ENCODE measurements around the gene ATP6V0A4. TPM values are rescaled to one million over a fixed set of nuclear protein-coding genes. Genes with fewer than 3 reads are reported as not detected.
"Not testable (repeated sequence)": the region's sequence is repeated elsewhere in the genome, so short reads cannot be mapped to it uniquely, and the experiment has no call there.

The ATP6V0A4 gene
- total RNA-seq, 1 experiment from 2014 or later = not detected

DNA sequence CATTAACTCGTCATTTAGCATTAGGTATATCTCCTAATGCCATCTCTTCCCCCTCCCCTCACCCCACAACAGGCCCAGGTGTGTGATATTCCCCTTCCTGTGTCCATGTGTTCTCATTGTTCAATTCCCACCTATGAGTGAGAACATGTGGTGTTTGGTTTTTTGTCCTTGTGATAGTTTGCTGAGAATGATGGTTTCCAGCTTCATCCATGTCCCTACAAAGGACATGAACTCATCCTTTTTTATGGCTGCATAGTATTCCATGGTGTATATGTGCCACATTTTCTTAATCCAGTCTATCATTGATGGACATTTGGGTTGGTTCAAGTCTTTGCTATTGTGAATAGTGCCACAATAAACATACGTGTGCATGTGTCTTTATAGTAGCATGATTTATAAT is 13.3 kb upstream of the ATP6V0A4 start:
- DNase-seq (ENCODE audit: low spot score); in situ Hi-C loops (cut with HindIII; ENCODE audit: low sequenced_read_pairs): not testable (repeated sequence)

- in situ Hi-C loops (cut with HindIII; ENCODE audit: low sequenced_read_pairs) = no loop called here
- no peak for DNase-seq (ENCODE audit: low spot score)
Measured at GRCh38 chr7:138809346-138809745, 11.3 kb upstream of the ATP6V0A4 start.

DNA sequence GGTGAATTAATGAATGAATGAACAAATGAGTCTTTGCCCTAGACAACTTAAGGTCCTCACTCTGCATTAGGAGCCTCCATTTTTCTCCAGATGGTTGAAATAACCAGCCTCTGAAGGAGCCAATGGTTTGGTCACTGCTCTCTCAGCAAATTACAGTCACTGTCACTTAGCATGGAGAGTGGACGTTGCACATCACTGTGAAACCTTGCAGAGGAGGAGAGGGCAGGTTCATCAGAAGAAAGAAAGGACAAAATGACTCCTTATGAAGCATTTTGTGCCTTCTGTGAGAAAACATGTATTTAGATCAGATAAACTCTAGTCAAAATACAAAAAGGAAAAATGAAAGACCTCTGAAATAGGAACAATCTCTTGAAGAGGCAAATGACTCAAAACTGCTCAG is 6.6 kb upstream of the ATP6V0A4 start:
- DNase-seq (ENCODE audit: low spot score) = no peak
- in situ Hi-C loops (cut with HindIII; ENCODE audit: low sequenced_read_pairs) = no loop called here

DNA sequence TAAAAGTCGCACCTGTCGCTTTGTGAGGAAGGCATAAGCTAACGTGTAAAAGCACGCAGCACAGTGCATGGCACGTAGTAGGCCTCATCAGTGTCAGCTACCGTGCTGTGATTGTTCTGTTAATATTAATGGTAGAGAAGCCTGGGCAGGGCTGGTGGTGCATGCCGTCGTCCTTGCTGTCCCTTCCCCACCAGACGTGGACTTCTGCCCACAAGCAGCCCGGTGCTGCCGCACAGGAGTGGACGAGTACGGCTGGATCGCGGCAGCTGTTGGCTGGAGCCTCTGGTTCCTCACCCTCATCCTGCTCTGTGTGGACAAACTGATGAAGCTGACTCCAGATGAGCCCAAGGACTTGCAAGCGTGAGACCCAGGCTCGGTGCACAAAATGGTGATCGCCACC is 4.7 kb upstream of the ATP6V0A4 start:
- no peak for DNase-seq (ENCODE audit: low spot score)
- in situ Hi-C loops (cut with HindIII; ENCODE audit: low sequenced_read_pairs) = no loop called here

DNA sequence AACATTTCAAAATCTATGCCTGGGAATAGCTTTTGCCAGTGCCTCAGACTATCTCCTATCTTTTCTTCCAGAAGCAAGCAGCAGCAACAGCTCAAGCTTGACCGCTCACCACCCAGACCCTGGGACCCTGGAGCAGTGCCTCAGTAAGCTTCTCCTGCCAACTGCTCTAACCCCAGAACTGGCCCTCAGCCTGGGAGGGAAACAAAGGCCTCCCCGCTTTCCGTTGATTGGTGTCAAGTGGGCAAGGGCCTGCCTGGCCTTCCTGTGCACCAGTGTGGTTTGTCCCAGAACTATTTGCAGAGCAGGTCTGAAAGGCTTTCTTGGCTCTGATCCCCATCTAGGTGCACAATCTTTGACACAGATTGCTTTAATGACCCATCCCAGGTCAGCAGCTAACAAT is 3.3 kb upstream of the ATP6V0A4 start:
- no peak for DNase-seq (ENCODE audit: low spot score)
- in situ Hi-C loops (cut with HindIII; ENCODE audit: low sequenced_read_pairs) = no loop called here

GRCh38 chr7:138799336-138800000 is 1.5 kb upstream of the ATP6V0A4 start:
- in situ Hi-C loops (cut with HindIII; ENCODE audit: low sequenced_read_pairs) = no loop called here
- no peak for DNase-seq (ENCODE audit: low spot score)

DNA sequence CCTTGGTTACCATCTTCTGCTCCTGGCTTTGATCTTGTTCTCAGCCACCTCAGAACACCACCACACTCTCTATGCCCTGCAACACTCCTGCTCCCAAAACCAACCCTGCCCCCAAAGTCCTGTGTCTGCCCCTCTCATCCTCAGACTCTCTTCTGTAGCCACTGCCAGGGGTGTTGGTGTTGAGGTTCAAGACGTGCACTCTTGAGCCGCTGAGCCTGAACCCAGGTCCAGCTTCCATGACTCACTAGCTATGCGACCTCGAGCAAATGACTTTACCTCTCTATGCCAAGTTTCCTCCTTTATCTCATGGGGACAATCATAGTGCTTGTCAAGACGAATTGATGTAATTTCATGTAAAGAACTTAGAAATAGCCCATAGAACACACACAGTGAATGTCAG is 840 bp upstream of the ATP6V0A4 start:
- in situ Hi-C loops (cut with HindIII; ENCODE audit: low sequenced_read_pairs) = no loop called here
- DNase-seq (ENCODE audit: low spot score) = no peak

- in situ Hi-C loops (cut with HindIII; ENCODE audit: low sequenced_read_pairs); DNase-seq (ENCODE audit: low spot score): not testable (repeated sequence)
Measured at GRCh38 chr7:138797046-138797445, 950 bp downstream of the ATP6V0A4 start.

DNA sequence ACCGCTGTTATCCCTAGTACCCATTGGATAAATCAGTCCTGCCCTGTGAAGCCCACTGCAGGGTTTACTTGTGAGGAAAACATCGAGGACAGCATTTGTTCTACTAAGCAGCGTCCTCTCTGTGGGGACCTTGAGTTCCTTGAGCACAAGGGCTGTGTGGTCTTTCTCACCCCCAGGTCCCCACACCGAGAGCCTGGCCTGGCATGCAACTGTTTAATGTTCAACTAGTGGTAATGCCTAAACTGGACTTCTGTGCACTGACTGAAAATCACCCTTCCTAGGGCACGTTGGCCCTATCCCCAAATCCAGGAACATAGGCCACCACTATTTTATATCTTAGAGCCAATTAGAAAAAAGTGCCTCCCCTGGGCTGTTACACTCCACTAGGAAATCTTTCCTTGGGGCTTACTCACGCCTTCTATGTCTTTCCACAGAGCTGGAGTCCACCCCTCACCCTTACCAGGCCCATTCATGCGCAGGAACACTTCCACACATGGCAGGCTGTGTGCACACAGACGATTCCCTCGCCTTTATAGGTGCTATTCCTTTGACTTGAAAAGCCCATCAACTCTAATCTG is 1.9 kb downstream of the ATP6V0A4 start:
- in situ Hi-C loops (cut with HindIII; ENCODE audit: low sequenced_read_pairs) = no loop called here
- DNase-seq (ENCODE audit: low spot score) = no peak

DNA sequence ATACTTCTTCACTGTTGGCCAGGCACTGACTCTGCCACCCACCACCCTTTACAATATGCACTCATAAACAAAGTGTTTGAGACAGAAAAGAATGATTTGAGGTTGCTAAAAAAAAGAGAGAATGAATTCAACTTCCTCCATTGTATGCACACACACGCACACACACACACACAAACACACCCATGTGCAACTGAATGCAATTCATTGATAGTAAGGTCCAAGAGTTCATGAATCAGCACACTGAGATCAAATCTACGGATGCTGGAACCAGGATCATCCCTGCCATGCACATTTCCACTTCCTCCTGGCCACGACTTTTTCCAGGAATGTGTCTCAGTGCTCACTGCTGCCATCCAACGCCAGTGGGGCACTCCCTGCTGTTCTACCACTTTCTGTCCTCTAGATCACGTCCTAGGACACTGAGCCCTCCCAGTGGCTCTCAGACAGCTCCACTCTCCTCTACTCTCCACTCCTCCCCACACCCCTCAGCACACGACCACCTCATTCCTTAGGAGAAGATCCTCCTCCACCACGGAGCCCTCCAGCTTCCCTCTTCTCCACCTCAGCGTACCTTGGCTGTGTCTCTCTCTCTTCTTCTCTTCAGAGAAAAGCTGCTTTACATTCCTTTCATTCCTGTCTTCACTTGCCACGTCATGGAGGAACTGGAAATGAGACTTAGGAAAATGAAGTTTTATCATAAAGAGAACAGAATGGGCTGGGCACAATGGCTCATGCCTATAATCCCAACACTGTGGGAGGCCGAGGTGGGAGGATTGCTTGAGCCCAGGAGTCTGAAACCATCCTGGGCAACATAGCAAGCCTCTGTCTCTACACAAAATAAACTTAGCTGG is 12.2 kb downstream of the ATP6V0A4 start:
- in situ Hi-C loops (cut with HindIII; ENCODE audit: low sequenced_read_pairs) = no loop called here
- DNase-seq (ENCODE audit: low spot score) = no peak

- no peak for DNase-seq (ENCODE audit: low spot score)
- in situ Hi-C loops (cut with HindIII; ENCODE audit: low sequenced_read_pairs) = no loop called here
Measured at GRCh38 chr7:138784692-138785091, 13.3 kb downstream of the ATP6V0A4 start.

DNA sequence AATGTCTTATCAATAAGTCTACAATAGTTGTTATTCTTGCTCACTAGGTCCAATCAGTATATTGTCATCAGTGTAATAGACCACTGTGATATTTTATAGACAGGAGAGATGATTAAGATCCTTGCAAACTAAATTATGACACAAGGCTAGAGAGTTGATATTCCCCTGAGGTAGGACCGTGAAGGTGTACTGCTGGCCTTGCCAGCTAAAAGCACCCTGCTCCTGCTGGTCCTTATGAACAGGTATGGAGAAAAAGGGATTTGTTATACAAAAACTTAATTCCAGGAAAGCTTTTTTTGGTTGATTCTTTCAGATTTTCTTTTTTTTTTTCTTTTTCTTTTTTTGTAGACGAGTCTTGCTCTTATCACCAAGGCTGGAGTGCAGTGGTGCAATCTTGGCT is 17.0 kb downstream of the ATP6V0A4 start:
- DNase-seq (ENCODE audit: low spot score) = no peak
- in situ Hi-C loops (cut with HindIII; ENCODE audit: low sequenced_read_pairs) = no loop called here

DNA sequence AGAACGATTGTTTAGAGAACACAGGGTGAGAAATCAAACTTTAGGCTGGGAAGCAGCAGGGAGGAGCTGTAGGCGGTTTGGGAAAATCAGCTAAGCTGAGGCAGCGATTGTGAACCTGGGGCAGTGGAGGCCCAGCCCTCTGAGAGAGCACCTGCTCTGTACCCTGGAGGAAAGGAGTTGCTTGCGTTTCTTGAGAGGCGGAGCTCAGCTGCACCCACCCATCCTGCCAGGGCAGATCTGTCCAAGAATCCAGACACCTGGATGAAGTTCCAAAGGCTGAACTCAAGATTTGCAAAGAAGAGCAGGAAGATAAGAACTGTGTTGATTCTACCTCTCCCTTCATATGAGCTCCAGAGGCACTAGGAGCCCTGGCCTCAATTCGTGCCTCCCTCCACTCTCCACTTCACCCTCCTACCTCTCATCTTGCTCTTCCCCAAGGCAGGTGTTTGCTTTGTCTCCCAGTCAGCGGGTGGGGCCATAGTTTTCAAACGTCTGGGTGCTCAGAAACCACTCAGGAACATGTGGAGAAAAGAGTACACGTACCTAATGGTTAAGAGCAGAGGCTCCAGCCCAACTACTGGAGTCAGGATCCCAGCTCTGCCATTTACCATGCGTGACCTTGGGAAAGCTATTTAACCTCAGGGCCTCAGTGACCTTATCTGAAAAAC is 21.7 kb downstream of the ATP6V0A4 start:
- DNase-seq (ENCODE audit: low spot score) = no peak
- in situ Hi-C loops (cut with HindIII; ENCODE audit: low sequenced_read_pairs) = no loop called here

- no peak for DNase-seq (ENCODE audit: low spot score)
- in situ Hi-C loops (cut with HindIII; ENCODE audit: low sequenced_read_pairs) = no loop called here
Measured at GRCh38 chr7:138773817-138774216, 24.2 kb downstream of the ATP6V0A4 start.

GRCh38 chr7:138773176-138773575 is 24.8 kb downstream of the ATP6V0A4 start:
- DNase-seq (ENCODE audit: low spot score) = no peak
- in situ Hi-C loops (cut with HindIII; ENCODE audit: low sequenced_read_pairs) = no loop called here

GRCh38 chr7:138770904-138771303 is 27.1 kb downstream of the ATP6V0A4 start:
- in situ Hi-C loops (cut with HindIII; ENCODE audit: low sequenced_read_pairs) = no loop called here
- DNase-seq (ENCODE audit: low spot score) = no peak

- no peak for DNase-seq (ENCODE audit: low spot score)
- in situ Hi-C loops (cut with HindIII; ENCODE audit: low sequenced_read_pairs) = no loop called here
Measured at GRCh38 chr7:138768241-138768640, 29.8 kb downstream of the ATP6V0A4 start.

- no peak for DNase-seq (ENCODE audit: low spot score)
- in situ Hi-C loops (cut with HindIII; ENCODE audit: low sequenced_read_pairs) = no loop called here
Measured at GRCh38 chr7:138756591-138757242, 41.3 kb downstream of the ATP6V0A4 start.

DNA sequence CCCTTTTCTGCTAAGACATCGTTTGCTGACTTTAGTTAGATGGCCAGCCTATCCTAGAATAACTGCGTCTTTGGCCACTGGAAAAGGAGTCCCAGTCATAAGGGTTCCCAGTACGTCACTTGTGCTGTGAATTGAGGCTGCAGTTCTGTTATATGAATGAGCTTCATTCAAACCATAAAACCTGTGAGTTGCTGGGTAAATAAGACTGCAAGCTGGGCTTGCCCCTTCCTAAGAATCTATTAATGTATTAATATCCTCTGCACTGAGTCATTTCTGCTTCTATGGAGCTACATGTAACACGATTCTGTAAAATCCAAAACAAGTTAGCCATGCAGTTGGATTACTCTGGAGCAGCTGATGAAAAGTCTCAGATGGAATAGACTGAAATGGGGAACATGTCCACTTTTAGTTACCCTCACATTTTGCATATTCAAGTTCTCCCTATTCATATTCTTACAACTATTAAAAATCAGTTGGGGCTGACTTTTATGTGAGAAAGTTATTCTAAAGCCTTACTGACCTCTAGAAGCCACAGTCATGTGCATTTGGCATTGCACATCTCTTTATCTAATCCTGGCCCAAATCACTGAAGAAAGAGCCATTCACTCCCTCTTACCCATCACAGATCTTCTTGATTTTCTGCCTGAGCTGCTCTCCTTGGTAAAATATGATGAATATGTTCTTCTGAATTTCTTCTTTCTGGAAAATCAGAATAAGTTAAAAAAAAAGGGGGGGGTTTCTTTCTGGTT is 42.0 kb downstream of the ATP6V0A4 start:
- in situ Hi-C loops (cut with HindIII; ENCODE audit: low sequenced_read_pairs) = no loop called here

More for the DNA sequence above, 42.0 kb downstream of the ATP6V0A4 start:
- no peak for DNase-seq (ENCODE audit: low spot score)

Measured in G401 (cell line).